CD8-positive, alpha-beta memory T cell (primary cell): ENCODE measurements around the gene OR6K3. TPM values are rescaled to one million over a fixed set of nuclear protein-coding genes. Genes with fewer than 3 reads are reported as not detected.
"Not testable (repeated sequence)": the region's sequence is repeated elsewhere in the genome, so short reads cannot be mapped to it uniquely, and the experiment has no call there.

Experiments used
- CTCF ChIA-PET: fragments of 350-600 bp; sonication (Branson Sonifier 250); formaldehyde crosslinking; loops from one replicate; lab custom pipeline; 2021; ENCODE audit warnings: antibody characterized with exemption; lab: Charles Lee
- POLR2A ChIA-PET: fragments of 350-600 bp; sonication (Branson Sonifier 250); formaldehyde crosslinking; loops from one replicate; lab custom pipeline; 2021; ENCODE audit warnings: antibody characterized with exemption; lab: Charles Lee
- DNase-seq, 5 donors: peaks; one replicate each; pipeline versions ENCODE4 v3.0.0 to v3.0.0-alpha.2; 2020 to 2022; ENCODE audit warnings: mixed read lengths in 1 of 5
- H3K27ac ChIP-seq: one replicate; pipeline ENCODE4 v1.7.0; 2013; ENCODE audit warnings: low read depth, mild to moderate bottlenecking, low read length, moderate library complexity
- H3K27me3 ChIP-seq: 2 replicates; pipeline ENCODE4 v1.7.0; 2013; ENCODE audit warnings: low read length, mild to moderate bottlenecking; ENCODE audit not compliant: insufficient read depth, poor library complexity, severe bottlenecking
- H3K36me3 ChIP-seq: 2 replicates; pipeline ENCODE4 v1.7.0; 2013; ENCODE audit warnings: mild to moderate bottlenecking, low read length, moderate library complexity; ENCODE audit not compliant: insufficient read depth
- H3K4me1 ChIP-seq: 2 replicates; pipeline ENCODE4 v1.7.0; 2013; ENCODE audit warnings: mild to moderate bottlenecking, low read length, moderate library complexity; ENCODE audit not compliant: insufficient read depth
- H3K4me3 ChIP-seq: 2 replicates; pipeline ENCODE4 v1.7.0; 2013; ENCODE audit warnings: mild to moderate bottlenecking, low read length
- H3K9me3 ChIP-seq: 2 replicates; pipeline ENCODE4 v1.7.0; 2013; ENCODE audit warnings: mild to moderate bottlenecking, low read length
- H3K27ac Mint-ChIP-seq, 8 donors: one replicate each; pipeline ENCODE4 v1.8.0; 2020 to 2021; ENCODE audit warnings: mixed read lengths in 8 of 8, mild to moderate bottlenecking in 6 of 8, inconsistent platforms in 3 of 8, moderate library complexity in 3 of 8
- H3K27me3 Mint-ChIP-seq, 2 donors: one replicate each; pipeline ENCODE4 v1.8.0; 2020 to 2021; ENCODE audit warnings: mixed read lengths in 2 of 2, mild to moderate bottlenecking in 1 of 2, moderate library complexity in 1 of 2
- H3K36me3 Mint-ChIP-seq, 3 donors: one replicate each; pipeline ENCODE4 v1.8.0; 2020 to 2021; ENCODE audit warnings: mixed read lengths in 3 of 3, inconsistent platforms in 1 of 3, mild to moderate bottlenecking in 1 of 3
- H3K4me1 Mint-ChIP-seq, 3 donors: one replicate each; pipeline ENCODE4 v1.8.0; 2020 to 2021; ENCODE audit warnings: mixed read lengths in 3 of 3, inconsistent platforms in 1 of 3, mild to moderate bottlenecking in 1 of 3
- H3K4me3 Mint-ChIP-seq, 7 donors: one replicate each; pipeline ENCODE4 v1.8.0; 2020 to 2021; ENCODE audit warnings: mixed read lengths in 7 of 7, mild to moderate bottlenecking in 6 of 7, moderate library complexity in 4 of 7, inconsistent platforms in 2 of 7
- H3K9me3 Mint-ChIP-seq, 5 donors: one replicate each; pipeline ENCODE4 v1.8.0; 2020 to 2022; ENCODE audit warnings: mixed read lengths in 5 of 5, mild to moderate bottlenecking in 3 of 5, moderate library complexity in 2 of 5, inconsistent platforms in 1 of 5
- polyA plus RNA-seq: library from polyadenylated mRNA; unstranded; fragments of 300-500 nt; fragmentation: Illumina TruSeq; gene quantifications from one replicate; pipeline ENCODE4 v1.2.3, GENCODE V29; 2021
- total RNA-seq, 2 experiments: library from RNA; stranded (reverse); gene quantifications; one replicate each; pipeline ENCODE4 v1.2.3, GENCODE V29; 2021

Gene OR6K3
- total and polyA plus RNA-seq, 3 experiments from 2014 or later: not detected

DNA sequence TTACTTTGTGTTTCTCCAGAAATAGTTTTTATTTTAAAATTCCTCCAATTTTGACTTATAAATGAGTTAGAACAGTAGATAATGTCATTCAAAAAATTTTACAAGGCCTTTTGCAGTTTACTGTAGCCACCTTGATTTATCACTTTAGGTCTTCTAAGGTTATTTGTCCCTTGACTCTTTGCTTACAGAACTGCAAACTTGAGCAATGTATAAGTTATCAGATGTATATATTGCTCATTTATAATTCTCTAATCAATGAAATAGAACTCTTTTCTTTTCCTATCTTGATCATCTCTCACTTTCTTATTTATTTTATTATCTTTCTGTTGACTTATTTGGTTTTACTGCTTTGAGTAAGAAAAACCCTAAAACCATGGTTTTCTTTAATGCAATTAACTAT lies 28.2 kb downstream of the OR6K3 start:
- H3K4me1 ChIP-seq: no peaks in the 10 kb centered on the region
- no peak for DNase-seq
- no peak overlapping the region for H3K27ac Mint-ChIP-seq
- H3K36me3 Mint-ChIP-seq: no peaks in the 10 kb centered on the region
- no peaks in the 10 kb centered on the region for H3K9me3 ChIP-seq
- no peaks in the 10 kb centered on the region for H3K4me1 Mint-ChIP-seq
- no peaks in the 10 kb centered on the region for H3K27me3 ChIP-seq
- no peaks in the 10 kb centered on the region for H3K36me3 ChIP-seq
- ChIA-PET POLR2A (no interaction called here), CTCF (no interaction called here)
- H3K4me3 ChIP-seq: no peak overlapping the region
- no peak overlapping the region for H3K27ac ChIP-seq
- H3K4me3 Mint-ChIP-seq: no peak overlapping the region
- peaks cover 12 to 33% of the 10 kb centered on the region in 2 donors for H3K27me3 Mint-ChIP-seq
- H3K9me3 Mint-ChIP-seq: peaks cover 0 to 3% (median 0%) of the 10 kb centered on the region in 5 donors

DNA sequence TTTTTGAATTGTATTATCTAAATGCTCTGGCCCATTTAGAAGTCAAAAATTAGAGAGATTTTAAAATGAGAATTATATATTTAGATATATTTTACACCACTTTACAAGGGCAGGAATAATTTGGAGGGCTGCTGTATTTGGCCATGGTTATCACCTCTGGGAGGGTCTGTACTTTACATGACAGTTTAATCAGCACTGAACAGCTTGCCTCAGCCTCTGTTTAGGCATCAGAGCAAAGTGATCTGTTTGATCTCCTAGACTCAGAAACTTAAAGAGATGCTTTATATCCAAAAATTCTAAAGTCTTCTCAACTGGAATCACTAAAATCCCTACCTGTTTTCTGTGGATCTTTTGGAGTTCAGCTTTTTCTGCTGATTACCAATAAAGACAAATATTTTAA lies 28.6 kb downstream of the OR6K3 start:
- Histone ChIP-seq H3K4me3 (no peak overlapping the region), H3K27ac (no peak overlapping the region), H3K4me1 (no peaks in the 10 kb centered on the region), H3K9me3 (no peaks in the 10 kb centered on the region), H3K27me3 (no peaks in the 10 kb centered on the region), H3K36me3 (no peaks in the 10 kb centered on the region)
- Mint-ChIP-seq H3K9me3 (peaks cover 0 to 3% (median 0%) of the 10 kb centered on the region in 5 donors), H3K27ac (no peak overlapping the region), H3K4me3 (no peak overlapping the region), H3K36me3 (no peaks in the 10 kb centered on the region), H3K4me1 (no peaks in the 10 kb centered on the region), H3K27me3 (peaks cover 12 to 37% of the 10 kb centered on the region in 2 donors)
- no peak for DNase-seq
- POLR2A ChIA-PET: no interaction called here
- CTCF ChIA-PET: no interaction called here

DNA sequence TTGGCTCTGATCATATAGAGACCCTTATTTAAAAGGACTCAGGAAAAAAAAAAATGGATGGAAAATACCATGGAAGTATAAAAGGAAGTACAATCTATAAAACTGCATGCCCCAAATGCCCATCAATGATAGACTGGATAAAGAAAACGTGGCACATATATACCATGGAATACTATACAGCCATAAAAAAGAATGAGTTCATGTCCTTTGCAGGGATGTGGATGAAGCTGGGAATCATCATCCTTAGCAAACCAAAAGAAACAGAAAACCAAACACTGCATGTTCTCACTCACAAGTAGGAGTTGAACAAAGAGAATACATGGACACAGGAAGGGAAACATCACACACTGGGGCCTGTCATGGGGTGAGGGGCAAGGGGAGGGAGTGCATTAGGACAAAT lies 29.4 kb downstream of the OR6K3 start:
- POLR2A ChIA-PET, H3K9me3 Mint-ChIP-seq, H3K9me3 ChIP-seq, H3K36me3 ChIP-seq, H3K27ac ChIP-seq, H3K27me3 ChIP-seq, H3K4me3 ChIP-seq, DNase-seq, H3K4me1 Mint-ChIP-seq, H3K36me3 Mint-ChIP-seq, CTCF ChIA-PET, H3K4me3 Mint-ChIP-seq, H3K4me1 ChIP-seq, H3K27ac Mint-ChIP-seq: not testable (repeated sequence)
- H3K27me3 Mint-ChIP-seq: peaks cover 16 to 41% of the 10 kb centered on the region in 2 donors

DNA sequence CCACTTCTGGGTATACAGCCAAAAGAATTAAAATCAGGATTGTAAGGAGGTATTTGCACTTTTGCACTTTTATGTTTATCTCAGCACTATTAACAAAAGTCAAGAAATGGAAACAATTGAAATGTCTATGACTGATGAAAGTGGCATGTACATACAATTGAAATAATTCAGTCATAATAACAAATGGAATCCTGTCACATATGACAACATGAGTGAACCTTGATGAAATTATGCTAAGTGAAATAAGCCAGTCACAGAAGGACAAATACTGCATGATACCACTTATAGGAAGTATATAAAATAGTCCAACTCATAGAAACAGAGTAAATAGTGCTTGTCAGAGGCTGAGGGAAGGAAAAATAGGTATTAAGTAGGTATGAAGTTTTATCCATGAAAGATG lies 30.6 kb downstream of the OR6K3 start:
- Mint-ChIP-seq H3K4me3 (no peak overlapping the region), H3K27ac (no peak overlapping the region), H3K4me1 (no peaks in the 10 kb centered on the region), H3K9me3 (peaks cover 0 to 3% (median 0%) of the 10 kb centered on the region in 5 donors), H3K36me3 (no peaks in the 10 kb centered on the region), H3K27me3 (peaks cover 14 to 39% of the 10 kb centered on the region in 2 donors)
- H3K27ac ChIP-seq: no peak overlapping the region
- H3K27me3 ChIP-seq: peaks cover 4% of the 10 kb centered on the region
- CTCF ChIA-PET: no interaction called here
- H3K9me3 ChIP-seq: no peaks in the 10 kb centered on the region
- no peaks in the 10 kb centered on the region for H3K36me3 ChIP-seq
- H3K4me1 ChIP-seq: no peaks in the 10 kb centered on the region
- POLR2A ChIA-PET: no interaction called here
- H3K4me3 ChIP-seq: no peak overlapping the region
- no peak for DNase-seq

DNA sequence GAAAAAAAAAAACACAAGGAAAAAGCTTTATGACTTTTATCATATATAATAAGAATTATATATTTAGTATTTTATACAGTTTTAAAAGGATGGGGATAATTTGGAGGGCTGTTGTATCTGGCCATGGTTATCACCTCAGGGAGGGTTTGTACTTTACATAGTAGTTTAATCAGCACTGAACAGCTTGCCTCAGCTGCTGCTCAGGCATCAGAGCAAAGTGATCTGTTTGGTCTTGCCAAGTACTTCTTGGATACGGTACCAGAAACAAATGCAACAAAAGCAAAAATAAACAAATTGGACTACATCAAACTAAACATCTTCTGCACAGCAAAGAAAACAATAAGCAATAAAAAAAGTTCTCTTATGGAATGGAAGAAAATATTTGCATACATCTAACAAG lies 31.4 kb downstream of the OR6K3 start:
- H3K4me1 Mint-ChIP-seq: no peaks in the 10 kb centered on the region
- Histone ChIP-seq H3K27ac (no peak overlapping the region), H3K9me3 (no peaks in the 10 kb centered on the region), H3K27me3 (peaks cover 4% of the 10 kb centered on the region), H3K36me3 (no peaks in the 10 kb centered on the region), H3K4me3 (no peak overlapping the region), H3K4me1 (no peaks in the 10 kb centered on the region)
- CTCF ChIA-PET: no interaction called here
- no peaks in the 10 kb centered on the region for H3K36me3 Mint-ChIP-seq
- H3K9me3 Mint-ChIP-seq: peaks cover 0 to 3% (median 0%) of the 10 kb centered on the region in 5 donors
- H3K27ac Mint-ChIP-seq: no peak overlapping the region
- H3K27me3 Mint-ChIP-seq: peaks cover 13 to 40% of the 10 kb centered on the region in 2 donors
- H3K4me3 Mint-ChIP-seq: no peak overlapping the region
- POLR2A ChIA-PET: no interaction called here
- no peak for DNase-seq

DNA sequence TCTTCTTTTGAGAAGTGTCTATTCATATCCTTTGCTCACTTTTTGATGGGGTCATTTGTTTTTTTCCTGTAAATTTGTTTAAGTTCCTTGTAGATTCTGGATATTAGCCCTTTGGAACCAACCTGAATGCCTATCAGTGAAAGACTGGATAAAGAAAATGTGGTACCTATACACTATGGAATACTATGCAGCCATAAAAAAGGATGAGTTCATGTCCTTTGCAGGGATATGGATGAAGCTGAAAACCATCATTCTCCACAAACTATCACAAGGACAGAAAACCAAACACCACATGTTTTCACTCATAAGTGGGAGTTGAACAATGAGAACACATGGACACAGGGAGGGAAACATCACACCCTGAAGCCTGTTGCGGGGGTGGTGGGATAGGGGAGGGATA lies 32.2 kb downstream of the OR6K3 start:
- H3K27ac Mint-ChIP-seq, H3K9me3 ChIP-seq, H3K4me1 Mint-ChIP-seq, H3K4me3 Mint-ChIP-seq, H3K36me3 ChIP-seq, H3K4me3 ChIP-seq, POLR2A ChIA-PET, H3K27ac ChIP-seq, H3K27me3 ChIP-seq, CTCF ChIA-PET, H3K9me3 Mint-ChIP-seq, DNase-seq, H3K36me3 Mint-ChIP-seq, H3K4me1 ChIP-seq: not testable (repeated sequence)
- H3K27me3 Mint-ChIP-seq: peaks cover 13 to 47% of the 10 kb centered on the region in 2 donors

DNA sequence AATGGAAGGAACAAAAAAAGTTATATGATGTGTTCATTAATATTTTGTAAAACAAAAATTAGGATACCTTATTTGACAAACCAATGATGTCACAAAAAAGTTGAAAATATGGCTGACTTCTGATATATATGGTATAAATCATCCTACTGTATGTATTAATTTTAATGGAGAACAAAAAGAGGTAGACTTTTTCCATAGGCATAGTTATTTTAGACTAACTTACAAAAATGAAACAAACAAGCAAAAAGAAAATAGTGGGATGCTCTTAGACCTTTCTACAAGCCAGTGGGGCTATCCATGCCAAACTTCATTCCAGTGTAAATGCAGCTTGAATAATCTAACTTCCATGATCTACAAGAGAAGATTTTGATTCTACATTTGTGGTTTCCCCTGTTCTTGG lies 33.5 kb downstream of the OR6K3 start:
- CTCF ChIA-PET: no interaction called here
- peak overlapping the region; percentile 70 for H3K27ac ChIP-seq
- H3K4me3 ChIP-seq: no peak overlapping the region
- no peaks in the 10 kb centered on the region for H3K36me3 Mint-ChIP-seq
- H3K27me3 Mint-ChIP-seq: peaks cover 15 to 55% of the 10 kb centered on the region in 2 donors
- POLR2A ChIA-PET: no interaction called here
- H3K4me3 Mint-ChIP-seq: no peak overlapping the region
- H3K36me3 ChIP-seq: no peaks in the 10 kb centered on the region
- H3K4me1 ChIP-seq: no peaks in the 10 kb centered on the region
- no peak overlapping the region for H3K27ac Mint-ChIP-seq
- no peak for DNase-seq
- peaks cover 4% of the 10 kb centered on the region for H3K27me3 ChIP-seq
- no peaks in the 10 kb centered on the region for H3K4me1 Mint-ChIP-seq
- H3K9me3 ChIP-seq: no peaks in the 10 kb centered on the region
- peaks cover 0 to 3% (median 0%) of the 10 kb centered on the region in 5 donors for H3K9me3 Mint-ChIP-seq

DNA sequence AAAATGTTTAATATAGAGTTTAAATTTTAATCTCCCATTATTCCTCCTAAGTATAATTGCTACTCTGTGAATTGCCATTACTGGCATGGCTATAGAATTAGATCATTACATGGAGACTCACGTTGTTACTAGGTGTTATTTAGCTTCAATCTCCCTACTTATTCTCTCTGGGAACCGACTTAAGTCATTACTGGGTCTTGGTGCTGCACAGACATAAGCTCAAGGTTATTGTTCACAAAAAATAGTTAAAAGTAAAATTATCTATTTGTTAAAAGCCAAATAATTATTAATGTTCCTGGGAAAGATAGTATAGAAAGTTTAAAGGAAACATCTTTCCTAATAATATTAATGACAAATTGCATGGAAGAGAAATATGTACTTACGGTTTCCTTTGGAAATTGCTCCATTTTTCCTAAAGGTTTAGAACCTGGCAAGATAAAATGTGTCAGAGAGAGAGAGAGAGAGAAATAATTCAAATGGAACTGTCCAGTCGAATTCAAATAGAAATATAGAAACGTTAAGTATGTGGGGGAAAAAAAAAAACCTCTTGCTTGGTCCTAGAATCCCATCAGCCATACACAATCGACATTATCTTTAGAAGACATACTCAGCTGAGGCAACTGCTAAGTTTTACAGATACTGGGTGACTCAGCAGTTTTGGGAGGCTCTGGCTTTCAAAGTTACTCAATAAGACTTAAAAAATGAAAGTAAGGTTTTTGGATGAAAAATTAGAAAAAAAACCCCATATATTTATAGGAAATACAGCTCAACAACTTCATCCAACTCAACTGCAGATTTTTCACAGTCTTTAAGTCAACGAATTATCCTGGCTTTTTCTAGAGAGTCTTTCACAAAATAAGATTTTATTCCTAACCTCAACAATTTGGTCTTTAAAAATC lies 34.2 kb downstream of the OR6K3 start, which contains the start of gene SPTA1:
TSS of gene SPTA1 (minus strand) at position 605 of the 899 bp plus-strand sequence. CDS start at position 407, 198 bp downstream.
- Mint-ChIP-seq H3K9me3 (peaks cover 0 to 3% (median 0%) of the 10 kb centered on the region in 5 donors), H3K27me3 (peaks cover 15 to 59% of the 10 kb centered on the region in 2 donors), H3K4me1 (no peaks in the 10 kb centered on the region), H3K27ac (no peak within 1 kb of the TSS), H3K4me3 (no peak within 1 kb of the TSS), H3K36me3 (no peaks in the 10 kb centered on the region)
- Histone ChIP-seq H3K27me3 (peaks cover 4% of the 10 kb centered on the region), H3K9me3 (no peaks in the 10 kb centered on the region), H3K4me3 (no peak within 1 kb of the TSS), H3K27ac (peak within 1 kb of the TSS; percentile 70), H3K4me1 (no peaks in the 10 kb centered on the region), H3K36me3 (no peaks in the 10 kb centered on the region)
- no peak for DNase-seq
- POLR2A ChIA-PET: no interaction called here
- CTCF ChIA-PET: no interaction called here
